PC-9 (cell line): Measurements from ENCODE around the gene NCF4.

Experiments used
- CTCF ChIP-seq: fragments of 200-600 bp; sonication (generic); conservative IDR thresholded peaks from 2 replicates; pipeline ENCODE4 v1.6.1; 2017; ENCODE audit warnings: mixed run types, antibody characterized with exemption, mild to moderate bottlenecking, moderate library complexity
- EZH2 ChIP-seq: fragments of 200-600 bp; sonication (generic); IDR thresholded peaks from 2 replicates; pipeline ENCODE4 v1.8.0; 2017; ENCODE audit warnings: antibody characterized with exemption, low read depth

GRCh38 chr22:36884349-36885158 is 23.7 kb downstream of the NCF4 start:
- TF ChIP-seq CTCF, result no peak
- TF ChIP-seq EZH2, result no peak
